Measurements from ENCODE around the gene STRIP2.

GRCh38 chr7:129514683-129515082 lies 80.5 kb downstream of the STRIP2 start:
- TF ChIP-seq CTCF (IDR thresholded peaks at IDR 0.05; ENCODE audit: low read depth, low read length, poor library complexity, severe bottlenecking) (no peak), EZH2phosphoT487 (IDR thresholded peaks at IDR 0.05; ENCODE audit: borderline replicate concordance, low read length) (no peak)
